HG03378 (cell line): Measurements from ENCODE around the gene DCX.
"Not testable (repeated sequence)": the region's sequence is repeated elsewhere in the genome, so short reads cannot be mapped to it uniquely, and the experiment has no call there.

Experiments used
- ATAC-seq: cut with Tn5 transposase; IDR thresholded peaks from one replicate; pipeline ENCODE4 v1.9.1; 2021; ENCODE audit warnings: mild to moderate bottlenecking, moderate library complexity; ENCODE audit not compliant: unreplicated experiment

The DCX gene

DNA sequence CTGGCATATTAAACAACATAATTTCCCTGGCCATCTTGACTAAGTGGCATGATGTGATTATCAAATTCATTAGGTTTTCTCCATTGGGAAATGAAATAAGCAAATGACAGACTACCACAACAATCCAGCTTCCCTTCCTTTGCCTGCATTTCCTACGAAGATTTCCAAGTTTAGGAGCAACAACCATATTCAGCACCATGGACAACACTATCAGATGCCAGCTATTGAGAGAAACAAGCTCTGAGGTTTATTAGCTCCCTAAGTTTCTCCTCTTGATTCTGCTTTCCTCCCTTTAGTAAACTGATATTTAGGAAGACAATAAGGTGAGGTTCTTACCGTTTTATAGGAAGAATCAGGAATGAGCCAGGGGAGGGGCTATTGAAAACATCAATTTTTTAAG is 36.2 kb downstream of the DCX start:
- ATAC-seq, result no peak

DNA sequence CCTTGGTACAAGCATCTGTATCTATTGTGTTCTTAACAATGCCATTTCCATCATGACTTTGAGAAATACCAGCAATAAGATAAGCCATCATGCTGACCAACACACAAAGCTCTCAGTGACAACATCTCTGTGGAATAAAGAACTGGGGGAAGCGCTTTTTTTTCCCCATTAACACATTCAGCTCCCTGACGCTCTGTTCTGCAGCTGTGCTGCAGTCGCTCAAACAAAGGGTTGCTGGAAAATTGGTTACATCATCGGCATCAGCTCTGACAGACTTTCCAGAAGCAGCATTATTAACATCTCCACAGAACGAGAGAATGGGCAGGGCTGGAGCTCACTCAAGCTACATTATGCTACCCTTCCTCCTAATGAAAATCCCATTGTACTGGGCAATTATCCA is 39.9 kb downstream of the DCX start:
- no peak for ATAC-seq

DNA sequence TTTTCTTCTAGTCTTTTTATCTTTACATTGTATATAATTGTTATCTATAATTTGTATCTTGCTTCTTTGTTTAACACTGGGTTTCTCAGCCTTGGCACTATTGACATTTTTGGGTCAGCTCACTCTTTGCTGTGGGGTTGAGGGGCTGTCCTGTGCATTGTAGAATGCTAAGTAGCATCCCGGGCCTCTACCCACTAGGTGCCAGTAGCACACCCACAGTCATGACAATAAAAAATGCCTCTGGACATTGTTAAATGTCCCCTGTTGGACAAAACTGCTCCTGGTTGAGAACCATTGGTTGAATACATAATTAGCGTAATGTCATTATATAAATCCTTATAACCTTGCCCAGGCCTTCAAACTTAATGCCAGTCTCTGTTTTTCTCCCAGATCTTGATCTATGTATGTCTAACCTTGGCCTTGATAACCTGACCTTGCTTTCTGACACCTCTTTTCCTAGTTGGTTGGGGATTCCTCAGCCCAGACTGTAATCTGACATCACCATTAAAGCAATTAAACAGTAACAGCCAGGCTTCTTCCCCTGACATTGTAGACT is 46.1 kb downstream of the DCX start:
- no peak for ATAC-seq

DNA sequence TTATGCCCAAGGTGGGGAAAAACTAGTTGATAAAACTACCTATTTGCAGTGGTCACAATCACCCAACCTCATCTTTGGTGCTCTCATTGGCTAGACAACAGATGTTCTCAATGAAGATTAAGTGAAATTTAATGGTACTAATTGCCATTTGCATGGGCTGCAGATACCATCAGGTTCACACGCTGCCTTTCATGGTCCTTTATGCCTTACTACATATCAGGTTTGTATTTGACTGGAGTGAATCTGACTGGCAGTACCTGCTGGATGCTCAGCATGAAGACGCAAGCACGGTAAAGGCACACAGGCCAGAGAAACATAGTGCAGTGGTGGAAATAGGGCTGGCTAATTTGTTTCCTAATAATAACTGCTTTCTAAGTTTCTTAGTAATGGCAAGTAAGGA is 48.3 kb downstream of the DCX start:
- no peak for ATAC-seq

DNA sequence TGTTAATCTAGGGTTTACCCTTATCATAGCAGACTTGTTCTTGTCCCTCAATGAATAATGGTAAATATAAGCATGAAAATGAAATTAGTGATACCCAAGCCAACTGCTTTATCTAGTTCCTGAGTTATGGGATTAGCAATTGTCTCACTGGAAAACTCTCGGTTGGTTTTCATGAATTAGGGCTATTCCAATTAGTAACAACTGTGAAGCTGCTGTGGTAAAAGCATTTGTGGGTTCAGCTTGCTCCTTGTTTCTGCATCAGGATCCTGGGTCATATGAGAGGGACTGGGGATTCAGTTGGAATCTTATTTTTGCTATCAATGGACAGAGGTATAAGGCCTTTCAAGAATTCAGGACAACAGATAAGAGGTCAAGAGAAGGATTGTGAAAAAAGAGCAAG is 50.2 kb downstream of the DCX start:
- ATAC-seq, result no peak

DNA sequence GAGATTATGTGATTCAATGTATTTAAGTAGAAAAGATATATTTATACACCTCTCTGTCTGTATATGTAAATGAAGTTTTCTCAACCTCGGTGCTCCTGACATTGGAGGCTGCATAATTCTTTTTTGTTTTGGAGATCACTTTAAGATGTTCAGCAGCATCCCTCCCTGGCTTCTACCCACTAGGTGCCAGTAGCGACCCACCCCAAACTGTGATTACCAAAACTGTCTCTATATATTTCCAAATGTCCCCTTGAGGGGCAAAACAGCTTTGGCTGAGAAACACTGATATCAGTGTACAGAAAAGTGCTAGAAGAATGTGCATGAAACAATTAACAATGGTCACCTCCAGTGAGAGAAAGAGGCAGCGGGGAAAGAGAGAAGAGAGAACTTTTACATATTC is 51.2 kb downstream of the DCX start:
- no peak for ATAC-seq

DNA sequence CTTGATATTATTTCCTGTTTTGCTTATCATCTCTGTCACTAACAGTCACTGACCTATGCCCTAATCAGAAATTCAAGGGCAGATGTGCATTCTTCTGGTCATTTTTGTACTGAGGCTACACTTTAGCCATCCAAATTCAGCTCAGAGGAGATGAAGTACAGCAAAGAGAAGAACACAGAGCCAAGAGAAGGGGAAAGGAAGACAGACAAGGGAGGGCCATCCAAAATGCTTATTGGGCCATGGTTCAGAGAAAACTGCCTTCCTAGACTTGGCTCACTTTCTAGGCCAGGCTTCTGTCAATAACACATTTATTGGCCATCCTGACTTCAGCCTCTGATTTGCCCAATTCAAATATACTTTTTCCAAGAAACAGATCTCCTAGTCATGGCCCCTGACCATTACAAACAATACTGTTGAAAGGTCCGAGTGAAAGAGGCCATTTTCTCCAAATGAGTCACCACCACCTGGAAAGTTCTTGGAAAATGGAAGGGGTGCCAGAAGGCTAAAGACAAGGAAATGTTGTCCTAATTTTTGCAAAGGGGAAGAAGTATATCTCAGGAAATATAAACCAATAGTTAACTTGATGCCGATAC is 56.4 kb downstream of the DCX start:
- no peak for ATAC-seq

DNA sequence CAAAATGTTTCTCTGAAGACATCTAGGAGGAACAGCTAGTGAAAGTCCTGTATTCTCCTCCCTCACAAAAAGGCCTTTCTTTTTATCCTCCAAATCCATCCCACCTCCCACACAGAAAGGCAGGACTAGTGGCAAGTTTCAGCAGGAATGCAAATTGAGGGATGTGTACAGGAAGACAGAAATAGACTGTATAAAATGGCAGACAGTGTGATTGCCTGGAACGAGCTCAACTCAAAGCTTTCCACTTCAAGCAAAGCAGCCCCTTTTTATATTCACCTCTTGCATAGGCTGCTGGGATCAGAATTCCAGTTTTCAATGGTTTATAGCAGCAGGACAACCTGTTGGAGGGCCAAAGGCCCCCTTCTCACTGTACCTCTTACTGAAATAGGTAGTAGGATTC is 57.5 kb downstream of the DCX start:
- no peak for ATAC-seq

DNA sequence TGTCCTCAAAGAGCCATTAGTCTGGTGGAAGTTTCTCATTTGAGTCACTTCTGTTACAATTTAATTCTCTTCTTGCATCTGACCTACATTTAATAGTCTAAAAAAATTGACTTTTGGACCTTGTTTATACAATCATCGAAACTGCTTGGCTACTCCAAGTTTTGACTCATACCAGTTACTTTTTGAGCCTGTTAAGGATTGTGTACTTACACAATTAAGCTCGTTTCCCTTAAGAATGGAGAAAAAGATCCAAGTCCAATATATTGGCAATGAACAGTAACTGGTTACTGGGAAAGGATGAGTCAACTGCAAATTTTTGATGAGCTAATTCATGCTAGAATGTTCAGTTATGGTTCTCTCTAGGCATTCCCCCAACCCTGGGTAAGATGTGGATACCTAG is 58.2 kb downstream of the DCX start:
- ATAC-seq, result no peak

DNA sequence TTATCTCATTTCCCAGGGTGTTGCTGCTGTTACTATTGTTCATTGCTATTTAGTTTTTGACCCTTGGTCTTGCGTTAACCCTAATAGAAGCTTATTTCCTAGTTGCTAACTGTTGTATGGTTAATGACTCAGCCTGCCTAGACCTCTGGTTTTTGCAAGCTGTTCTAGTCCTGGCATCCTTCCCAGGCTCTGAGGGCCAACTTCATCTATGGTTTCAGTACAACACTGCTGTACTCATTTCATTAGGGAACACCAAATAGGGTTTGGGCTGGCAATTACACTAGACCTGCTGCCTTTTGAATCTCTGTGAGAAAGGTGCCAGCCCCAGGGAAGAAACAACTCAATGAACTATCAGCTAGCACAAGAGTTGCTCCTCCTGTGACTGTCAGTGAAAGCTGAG is 59.6 kb downstream of the DCX start:
- ATAC-seq, result no peak

DNA sequence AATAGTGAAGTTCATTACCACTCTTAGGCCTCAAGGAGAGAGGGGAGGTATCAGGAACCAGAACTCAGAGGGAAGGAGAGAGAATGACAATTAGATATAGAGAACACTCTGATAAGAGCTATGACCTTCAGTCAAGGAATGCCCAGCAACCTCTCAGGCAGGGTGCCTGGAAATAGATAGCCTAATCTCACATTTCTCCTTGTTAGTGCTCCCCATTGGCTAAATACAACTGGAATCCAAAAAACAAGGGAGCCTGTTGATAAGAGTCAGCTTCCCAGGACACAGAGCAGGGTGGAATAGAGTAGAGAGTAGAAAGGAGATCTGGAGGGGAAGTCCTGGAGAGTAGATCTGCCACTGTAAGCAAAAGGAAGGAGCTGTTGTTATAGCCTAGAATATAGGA is 62.1 kb downstream of the DCX start:
- no peak for ATAC-seq

DNA sequence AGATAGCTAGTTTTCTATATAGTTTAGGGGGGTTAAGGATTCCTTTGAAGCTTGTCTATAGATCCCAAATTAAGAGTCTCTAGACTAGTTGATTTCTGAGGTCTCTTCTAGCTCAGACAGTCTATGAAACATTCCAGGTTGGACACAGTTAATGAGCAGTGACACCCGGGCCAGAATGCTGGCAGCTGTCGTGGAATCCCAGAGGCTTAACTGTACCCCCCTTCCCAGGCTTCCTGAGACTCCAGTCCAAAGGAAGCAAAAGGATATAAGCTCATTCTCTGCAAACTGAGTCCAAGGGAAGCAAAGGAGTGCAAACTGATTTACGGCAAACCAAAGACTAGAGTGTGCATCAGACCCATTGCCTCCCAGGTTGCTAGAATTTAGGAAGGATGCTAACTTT is 62.9 kb downstream of the DCX start:
- no peak for ATAC-seq

DNA sequence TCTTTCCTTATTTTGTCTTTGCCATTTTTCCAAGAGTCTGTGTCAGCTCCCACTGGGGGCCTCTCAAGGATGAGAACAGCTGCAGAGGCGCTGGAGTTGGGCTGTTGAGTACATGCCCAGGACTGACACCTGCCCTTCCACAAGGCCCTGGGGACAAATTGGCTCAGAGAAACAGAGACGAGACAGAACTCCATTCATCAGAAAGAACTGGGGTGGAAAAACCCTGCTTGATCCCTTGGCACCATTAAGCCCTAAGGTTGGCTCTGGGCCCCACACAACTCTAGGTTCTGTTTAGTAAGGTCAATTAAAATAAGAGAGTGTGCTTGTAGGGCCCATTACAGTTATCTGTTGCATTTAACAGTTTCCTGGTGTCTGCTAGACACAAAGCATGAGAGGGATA is 63.6 kb downstream of the DCX start:
- ATAC-seq, result no peak

DNA sequence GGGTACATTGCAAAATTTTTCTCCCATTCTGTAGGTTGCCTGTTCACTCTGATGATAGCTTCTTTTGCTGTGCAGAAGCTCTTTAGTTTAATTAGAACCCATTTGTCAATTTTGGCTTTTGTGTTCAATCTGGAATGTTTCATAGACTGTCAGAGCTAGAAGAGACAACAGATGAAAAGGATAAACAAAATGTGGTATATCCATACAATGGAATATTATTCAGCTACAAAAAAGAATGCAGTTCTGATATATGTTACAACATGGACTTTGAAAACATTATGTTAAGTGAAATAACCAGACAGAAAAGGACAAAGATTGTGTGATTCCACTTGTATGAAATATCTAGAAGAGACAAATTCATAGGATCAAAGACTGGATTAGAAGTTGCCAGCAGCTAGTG is 65.8 kb downstream of the DCX start:
- not testable (repeated sequence) for ATAC-seq

DNA sequence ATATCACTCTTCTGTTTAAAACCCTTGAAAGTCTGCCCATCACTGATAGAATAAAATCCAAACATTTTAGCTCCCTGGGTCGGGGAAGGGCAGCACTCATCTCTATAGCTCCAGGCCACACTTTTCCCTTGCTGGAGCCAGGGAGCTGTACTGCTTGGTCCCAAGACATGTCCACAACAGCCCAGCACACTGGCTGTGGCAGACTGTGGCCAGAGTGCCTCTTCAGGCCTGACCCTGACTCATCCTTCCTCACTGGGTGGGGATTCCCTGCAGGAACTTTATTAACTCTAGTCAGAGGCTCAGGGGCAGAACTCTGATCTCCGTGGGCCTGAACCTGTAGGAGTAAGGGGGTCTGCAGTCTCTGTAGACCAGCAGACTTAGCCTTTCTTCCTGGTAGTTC is 71.9 kb downstream of the DCX start:
- ATAC-seq, result no peak

DNA sequence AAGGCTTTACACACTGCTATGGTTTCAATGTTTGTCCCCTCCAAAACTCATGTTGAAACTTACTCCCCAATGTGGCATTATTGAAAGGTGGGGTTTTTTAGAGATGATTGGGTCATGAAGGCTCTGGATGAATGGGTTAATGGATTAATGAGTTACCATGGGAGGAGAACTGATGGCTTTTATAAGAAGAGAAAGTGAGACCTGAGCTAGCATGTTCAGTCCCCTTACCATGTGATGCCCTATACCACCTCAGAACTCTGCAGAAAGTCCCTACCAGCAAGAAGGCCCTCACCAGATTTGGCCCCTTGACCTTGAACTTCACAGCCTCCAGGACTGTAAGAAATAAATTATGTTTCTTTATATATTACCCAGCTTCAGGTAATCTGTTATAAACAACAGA is 72.8 kb downstream of the DCX start:
- peak; percentile 58 for ATAC-seq

DNA sequence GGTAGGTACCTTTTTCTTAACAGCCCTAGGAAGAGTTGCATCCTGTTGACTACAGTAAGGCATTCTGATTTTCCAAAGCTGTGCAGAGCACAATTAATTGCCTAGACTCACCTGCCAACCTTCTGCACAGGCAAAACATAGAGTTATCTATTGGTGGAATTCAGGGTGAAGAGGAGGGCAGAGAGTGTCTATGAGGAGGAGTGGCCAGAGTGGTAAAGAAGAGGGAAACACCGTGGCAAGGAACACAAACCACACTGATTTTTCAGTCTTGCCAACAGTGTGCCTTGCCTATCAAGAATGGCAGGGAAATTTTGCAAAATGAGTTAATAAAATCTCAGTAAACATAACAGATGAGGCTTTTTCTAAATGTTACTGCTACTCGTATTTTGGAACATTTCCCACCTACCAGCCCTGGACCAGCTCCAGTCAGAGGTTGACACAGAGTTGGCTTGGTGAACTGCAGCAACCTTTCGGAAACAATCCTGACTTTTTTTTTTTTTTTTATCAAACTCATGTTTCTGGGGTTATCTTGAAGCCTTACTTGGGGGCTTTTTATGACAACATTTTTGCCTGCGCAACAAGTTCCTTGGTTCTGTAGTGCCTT is 73.8 kb downstream of the DCX start:
- no peak for ATAC-seq

DNA sequence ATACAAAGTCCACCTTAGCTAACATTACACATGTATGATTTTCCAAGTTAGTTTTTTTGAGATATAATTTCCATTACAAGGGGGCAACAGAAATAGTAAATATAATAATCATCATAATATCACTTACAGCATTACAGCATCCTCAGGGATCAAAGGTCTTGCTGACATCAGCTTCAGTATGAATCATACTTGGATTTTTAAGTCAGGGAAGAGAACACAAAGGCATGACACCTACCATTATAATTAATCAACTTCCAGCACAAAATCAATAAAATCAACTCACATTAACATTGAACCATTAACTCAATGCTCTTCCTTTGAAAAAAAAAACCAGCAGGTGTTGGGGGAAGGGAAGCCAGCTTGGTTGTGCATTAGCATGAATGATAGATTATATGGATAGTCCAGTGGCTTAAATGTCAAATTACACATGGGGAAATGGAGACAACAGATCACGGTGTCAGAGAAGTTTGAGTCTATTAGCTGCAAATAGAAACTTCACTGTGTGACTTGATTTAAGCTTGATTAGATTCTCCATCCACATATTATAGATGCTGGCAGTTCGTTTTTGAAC is 74.8 kb downstream of the DCX start:
- no peak for ATAC-seq

DNA sequence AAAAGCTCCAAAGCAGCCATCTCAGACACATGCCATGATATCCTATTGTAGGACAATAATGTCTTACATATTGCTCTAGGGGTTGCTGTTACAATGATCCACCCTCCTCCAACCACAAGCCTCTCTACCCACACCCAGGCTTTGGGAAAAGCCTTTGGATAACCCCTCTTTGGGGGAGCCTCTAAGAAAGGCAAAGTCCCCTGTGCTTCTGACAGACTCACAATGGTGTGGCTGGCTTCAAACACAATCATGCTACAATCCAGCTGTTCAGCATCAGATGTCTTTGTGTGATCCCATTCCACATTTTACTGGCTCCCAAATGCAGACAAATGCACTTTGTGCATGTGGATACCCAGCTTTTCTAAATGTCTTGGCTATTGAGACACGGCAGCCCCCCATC is 75.9 kb downstream of the DCX start:
- ATAC-seq, result no peak

DNA sequence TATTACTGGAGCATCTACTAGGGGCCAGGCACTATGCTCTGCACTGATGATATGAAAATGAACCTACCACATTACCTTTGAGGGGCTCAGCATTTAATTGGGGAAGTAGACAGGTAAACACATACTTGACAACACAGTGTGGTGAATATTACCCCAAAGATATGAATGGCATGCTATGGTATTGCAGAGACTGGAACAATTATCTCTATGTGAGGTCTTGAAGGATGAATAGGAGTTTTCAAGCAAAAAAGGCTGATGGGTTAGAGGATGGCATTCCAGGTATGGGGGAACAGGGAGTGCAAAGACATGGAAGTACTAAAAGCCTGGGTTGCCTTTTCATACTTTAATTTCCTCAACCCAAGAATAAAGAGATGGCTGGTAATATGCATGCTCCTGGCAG is 82.6 kb downstream of the DCX start:
- ATAC-seq, result no peak

DNA sequence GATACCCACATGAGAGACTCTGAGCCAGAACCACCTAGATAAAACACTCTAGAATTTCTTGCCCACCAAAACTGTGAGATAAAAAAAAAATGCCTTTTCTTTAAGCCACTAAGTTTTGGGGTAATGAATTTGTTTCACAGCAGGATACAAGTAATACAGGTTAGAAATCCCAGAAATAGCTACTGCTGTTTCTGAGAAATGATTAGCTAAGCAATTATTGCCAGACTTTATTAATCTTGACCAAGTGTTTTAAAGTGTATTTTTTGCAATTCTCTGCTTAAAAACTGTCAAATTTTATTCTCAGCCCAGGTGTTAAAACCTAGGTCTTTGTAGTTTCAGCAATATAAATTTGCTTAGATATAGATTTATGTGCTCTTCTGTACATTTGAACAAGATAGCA is 83.1 kb downstream of the DCX start:
- ATAC-seq, result no peak

DNA sequence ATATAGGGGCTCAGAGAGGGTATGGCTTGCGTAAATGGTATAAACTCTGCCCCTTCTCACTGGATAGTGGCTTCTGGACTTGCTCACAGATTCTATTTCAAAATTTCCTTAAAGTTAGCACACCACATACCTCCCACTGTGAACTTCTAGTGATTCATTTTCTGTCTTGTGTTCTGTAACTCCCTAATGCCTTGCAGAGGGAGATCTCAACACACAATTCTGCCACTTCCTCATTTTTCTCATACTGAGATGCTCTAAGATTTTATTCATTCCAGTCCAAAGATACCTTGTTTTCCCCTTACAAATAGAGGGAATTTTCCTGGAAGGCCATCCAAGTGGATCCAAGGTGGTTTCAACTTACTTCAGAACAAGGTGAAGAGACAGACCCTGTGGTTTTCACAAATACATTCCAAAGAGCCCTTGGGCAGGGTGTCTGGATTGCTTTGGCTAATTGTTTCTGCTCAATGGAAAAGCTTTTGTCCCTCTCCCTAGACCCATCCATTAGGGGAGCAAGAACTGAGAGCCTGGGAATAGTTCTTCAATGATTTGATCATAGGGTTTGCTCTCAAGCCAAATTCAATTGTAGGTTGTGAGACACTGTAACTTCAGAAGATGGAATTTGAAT is 89.6 kb downstream of the DCX start:
- no peak for ATAC-seq
